Measurements from ENCODE around the gene NRIP1. TPM values are rescaled to one million over a fixed set of nuclear protein-coding genes. Genes with fewer than 3 reads are reported as not detected.

NRIP1 gene
- total and polyA plus RNA-seq, 2 of the 8 experiments (the other 6 are each of a cell fraction or from before 2014, with no cell fraction given) = 1.5 to 9.3 TPM

GRCh38 chr21:15034126-15034853, 30.5 kb downstream of the NRIP1 start (continued):
- no peak for TF ChIP-seq PHF8 (conservative IDR thresholded peaks at IDR 0.05; ENCODE audit: low read depth, low read length)
